ENCODE results near the gene CA4. TPM values are rescaled to one million over a fixed set of nuclear protein-coding genes. Genes with fewer than 3 reads are reported as not detected.

Gene CA4
- total RNA-seq, 1 donor from 2014 or later = not detected

GRCh38 chr17:60127068-60128064 is 22.4 kb upstream of the CA4 start:
- peaks cover 23% of the 10 kb centered on the region for H3K27me3 Mint-ChIP-seq (ENCODE audit: low read depth)
- peaks cover 3% of the 10 kb centered on the region for H3K36me3 Mint-ChIP-seq
- no peak for TF ChIP-seq CTCF (IDR thresholded peaks at IDR 0.05; ENCODE audit: unreplicated experiment)
- no peak for DNase-seq (ENCODE audit: low spot score in 2 of 2, unreplicated experiment in 2 of 2)
- H3K9me3 Mint-ChIP-seq = peaks cover 5% of the 10 kb centered on the region
- no peaks in the 10 kb centered on the region for H3K4me1 Mint-ChIP-seq
- H3K27ac Mint-ChIP-seq = no peak overlapping the region
- no peak overlapping the region for H3K4me3 Mint-ChIP-seq

GRCh38 chr17:60128171-60128859 is 21.5 kb upstream of the CA4 start:
- no peak overlapping the region for H3K27ac Mint-ChIP-seq
- no peak overlapping the region for H3K4me3 Mint-ChIP-seq
- H3K27me3 Mint-ChIP-seq (ENCODE audit: low read depth) = peaks cover 23% of the 10 kb centered on the region
- TF ChIP-seq CTCF (IDR thresholded peaks at IDR 0.05; ENCODE audit: unreplicated experiment) = no peak
- H3K9me3 Mint-ChIP-seq = peaks cover 5% of the 10 kb centered on the region
- H3K4me1 Mint-ChIP-seq = no peaks in the 10 kb centered on the region
- H3K36me3 Mint-ChIP-seq = peaks cover 3% of the 10 kb centered on the region
- DNase-seq (ENCODE audit: low spot score in 2 of 2, unreplicated experiment in 2 of 2) = no peak

GRCh38 chr17:60129164-60129563 is 20.6 kb upstream of the CA4 start:
- H3K9me3 Mint-ChIP-seq = peaks cover 5% of the 10 kb centered on the region
- H3K4me1 Mint-ChIP-seq = peaks cover 4% of the 10 kb centered on the region
- H3K4me3 Mint-ChIP-seq = no peak overlapping the region
- no peak overlapping the region for H3K27ac Mint-ChIP-seq
- H3K27me3 Mint-ChIP-seq (ENCODE audit: low read depth) = peaks cover 23% of the 10 kb centered on the region
- TF ChIP-seq CTCF (IDR thresholded peaks at IDR 0.05; ENCODE audit: unreplicated experiment) = no peak
- DNase-seq (ENCODE audit: low spot score in 2 of 2, unreplicated experiment in 2 of 2) = no peak
- peaks cover 3% of the 10 kb centered on the region for H3K36me3 Mint-ChIP-seq

- Mint-ChIP-seq H3K4me1 (peaks cover 15% of the 10 kb centered on the region), H3K27ac (no peak overlapping the region), H3K4me3 (no peak overlapping the region), H3K36me3 (peaks cover 3% of the 10 kb centered on the region), H3K27me3 (ENCODE audit: low read depth) (peaks cover 23% of the 10 kb centered on the region), H3K9me3 (peaks cover 5% of the 10 kb centered on the region)
- TF ChIP-seq CTCF (IDR thresholded peaks at IDR 0.05; ENCODE audit: unreplicated experiment) = no peak
- DNase-seq (ENCODE audit: low spot score in 2 of 2, unreplicated experiment in 2 of 2) = no peak
Measured at GRCh38 chr17:60130466-60130865, 19.3 kb upstream of the CA4 start.

- Mint-ChIP-seq H3K36me3 (peaks cover 3% of the 10 kb centered on the region), H3K4me1 (peaks cover 17% of the 10 kb centered on the region), H3K27me3 (ENCODE audit: low read depth) (peaks cover 38% of the 10 kb centered on the region), H3K27ac (peak overlapping the region; percentile 76), H3K9me3 (peaks cover 5% of the 10 kb centered on the region), H3K4me3 (peak overlapping the region; percentile 88)
- TF ChIP-seq CTCF (IDR thresholded peaks at IDR 0.05; ENCODE audit: unreplicated experiment) = no peak
- no peak for DNase-seq (ENCODE audit: low spot score in 2 of 2, unreplicated experiment in 2 of 2)
Measured at GRCh38 chr17:60134396-60135150, 15.2 kb upstream of the CA4 start.

Data from mesothelial cell of epicardium (in vitro differentiated cells).